Measurements from ENCODE around the gene PEAR1.

DNA sequence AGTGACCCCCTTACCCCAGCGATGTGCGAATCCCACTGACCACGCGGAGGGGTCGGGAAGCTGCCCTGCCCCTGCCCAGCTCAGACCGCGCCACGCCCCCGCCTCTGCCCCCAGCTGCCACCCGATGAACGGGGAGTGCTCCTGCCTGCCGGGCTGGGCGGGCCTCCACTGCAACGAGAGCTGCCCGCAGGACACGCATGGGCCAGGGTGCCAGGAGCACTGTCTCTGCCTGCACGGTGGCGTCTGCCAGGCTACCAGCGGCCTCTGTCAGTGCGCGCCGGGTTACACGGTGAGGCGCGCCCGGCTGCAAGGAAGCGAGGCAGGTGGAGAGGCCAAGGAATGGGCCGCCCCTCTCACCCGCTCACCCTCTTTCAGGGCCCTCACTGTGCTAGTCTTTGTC lies 15.0 kb downstream of the PEAR1 start:
- no peak for TF ChIP-seq CTCF (IDR thresholded peaks at IDR 0.05 in 4 of 5, conservative IDR thresholded peaks at IDR 0.05 in 1 of 5)
- TF ChIP-seq POLR2A (IDR thresholded peaks at IDR 0.05), result no peak
